Astrocyte (in vitro differentiated cells and primary cell): ENCODE results near the gene PRG3.

Experiments used
- CTCF ChIP-seq: IDR thresholded peaks from 2 replicates; pipeline ENCODE4 v1.5.1; 2011; ENCODE audit warnings: low read depth, mild to moderate bottlenecking, inconsistent platforms, low read length, moderate library complexity; ENCODE audit not compliant: insufficient read depth
- EZH2 ChIP-seq: IDR thresholded peaks from 2 replicates; pipeline ENCODE4 v1.6.1; 2012; ENCODE audit warnings: mild to moderate bottlenecking, low read length, inconsistent platforms; ENCODE audit not compliant: insufficient read depth

GRCh38 chr11:57335343-57336110 is 45.4 kb downstream of the PRG3 start, which contains the start of gene SSRP1:
- TF ChIP-seq CTCF (no peak), EZH2 (no peak)
